HepG2 (cell line): ENCODE data around the gene LEPR. TPM values are rescaled to one million over a fixed set of nuclear protein-coding genes. Genes with fewer than 3 reads are reported as not detected.

ENCODE experiments used
- DNMT3B ChIP-seq: conservative IDR thresholded peaks from 2 replicates; pipeline ENCODE4 v1.6.1; 2016; ENCODE audit warnings: missing biosample characterization, control low read depth
- ETS1 ChIP-seq: sonication (generic); formaldehyde crosslinking; IDR thresholded peaks from 2 replicates; pipeline ENCODE4 v1.4.0; 2020; ENCODE audit warnings: missing genetic modification reagents
- GABPB1 ChIP-seq: IDR thresholded peaks from 2 replicates; pipeline ENCODE4 v1.6.1; 2016; ENCODE audit warnings: mild to moderate bottlenecking, missing genetic modification reagents, moderate library complexity, missing compliant biosample characterization
- GATAD1 ChIP-seq: IDR thresholded peaks from 2 replicates; pipeline ENCODE4 v1.6.1; 2016; ENCODE audit warnings: missing genetic modification reagents, missing compliant biosample characterization
- HMGXB3 ChIP-seq: sonication (generic); formaldehyde crosslinking; IDR thresholded peaks from 2 replicates; pipeline ENCODE4 v1.4.0; 2020; ENCODE audit warnings: missing genetic modification reagents, borderline replicate concordance
- MED13 ChIP-seq: sonication (generic); formaldehyde crosslinking; IDR thresholded peaks from 2 replicates; pipeline ENCODE4 v1.5.0; 2020; ENCODE audit warnings: missing genetic modification reagents
- PRDM10 ChIP-seq: sonication (generic); formaldehyde crosslinking; IDR thresholded peaks from 2 replicates; pipeline ENCODE4 v1.4.0; 2020; ENCODE audit warnings: low read depth, missing genetic modification reagents
- YY1 ChIP-seq: IDR thresholded peaks from 2 replicates; pipeline ENCODE4 v1.6.1; 2011; ENCODE audit warnings: low read length, low read depth, moderate library complexity, mild to moderate bottlenecking; ENCODE audit not compliant: insufficient read depth, insufficient replicate concordance
- ZBTB43 ChIP-seq: sonication (generic); formaldehyde crosslinking; conservative IDR thresholded peaks from 2 replicates; pipeline ENCODE4 v1.4.0; 2020; ENCODE audit warnings: missing genetic modification reagents
- ZMYM2 ChIP-seq: sonication (generic); formaldehyde crosslinking; IDR thresholded peaks from 2 replicates; pipeline ENCODE4 v1.8.0; 2022; ENCODE audit warnings: mild to moderate bottlenecking, missing genetic modification reagents
- ZNF44 ChIP-seq: sonication (generic); formaldehyde crosslinking; IDR thresholded peaks from 2 replicates; pipeline ENCODE4 v1.5.1; 2020; ENCODE audit warnings: mild to moderate bottlenecking, missing genetic modification reagents
- ZNF512 ChIP-seq: sonication (generic); formaldehyde crosslinking; IDR thresholded peaks from 2 replicates; pipeline ENCODE4 v1.4.0; 2020; ENCODE audit warnings: mild to moderate bottlenecking, missing genetic modification reagents
- ZNF616 ChIP-seq: sonication (generic); formaldehyde crosslinking; IDR thresholded peaks from 2 replicates; pipeline ENCODE4 v1.5.0; 2020; ENCODE audit warnings: low read depth, mild to moderate bottlenecking, missing genetic modification reagents
- ZNF674 ChIP-seq: sonication (generic); formaldehyde crosslinking; IDR thresholded peaks from 2 replicates; pipeline ENCODE4 v1.5.0; 2020; ENCODE audit warnings: low read depth, mild to moderate bottlenecking, missing genetic modification reagents
- ZSCAN29 ChIP-seq: sonication (generic); formaldehyde crosslinking; conservative IDR thresholded peaks from 2 replicates; pipeline ENCODE4 v1.4.0; 2020; ENCODE audit warnings: mild to moderate bottlenecking, missing genetic modification reagents
- ZZZ3 ChIP-seq: sonication (generic); formaldehyde crosslinking; IDR thresholded peaks from 2 replicates; pipeline ENCODE4 v1.4.0; 2020; ENCODE audit warnings: missing genetic modification reagents, mild to moderate bottlenecking, borderline replicate concordance
- polyA plus RNA-seq, 8 experiments: library from polyadenylated mRNA; depleted of rRNA in 3 of 8; stranded (reverse) in 7 of 8; unstranded in 1 of 8; fragments of >200 nt; fragmentation: Illumina TruSeq in 4 of 8; extraction: Trizol in 4 of 8; gene quantifications; 2 replicates each; pipeline versions ENCODE4 v1.2.1 to v1.2.3, GENCODE V29; 2011 to 2016; ENCODE audit warnings: low read depth in 4 of 8, missing spikeins in 1 of 8, mixed read lengths in 1 of 8; ENCODE audit not compliant: insufficient read depth in 1 of 8
- total RNA-seq, 5 experiments: library from RNA; depleted of rRNA; stranded (reverse); fragments of >200 nt; fragmentation: Illumina TruSeq; extraction: Trizol; gene quantifications; 2 replicates each; pipeline ENCODE4 v1.2.3, GENCODE V29; 2016; ENCODE audit warnings: low read depth in 1 of 5

Gene LEPR
- total and polyA plus RNA-seq, 2 of the 13 experiments (the other 11 are each of a cell fraction or from before 2014, with no cell fraction given) = 0.60 to 1.7 TPM

- TF ChIP-seq ZNF616 = no peak
- TF ChIP-seq ZZZ3 (CRISPR knock-in tag) = no peak
- TF ChIP-seq MED13 (CRISPR knock-in tag) = no peak
- TF ChIP-seq ZBTB43 = no peak
- no peak for TF ChIP-seq ETS1
- no peak for TF ChIP-seq ZMYM2 (CRISPR knock-in tag)
- TF ChIP-seq ZSCAN29 (CRISPR knock-in tag) = peak; percentile 82; the same call in 1 of the 2 replicates
- no peak for TF ChIP-seq ZNF44 (CRISPR knock-in tag)
- TF ChIP-seq ZNF674 (CRISPR knock-in tag) = no peak
- TF ChIP-seq YY1 = no peak
- TF ChIP-seq DNMT3B = no peak
- no peak for TF ChIP-seq ZNF512
- TF ChIP-seq HMGXB3 (CRISPR knock-in tag) = no peak
- no peak for TF ChIP-seq GABPB1 (CRISPR knock-in tag)
- no peak for TF ChIP-seq GATAD1 (CRISPR knock-in tag)
- TF ChIP-seq PRDM10 (CRISPR knock-in tag) = 0 out of 2 replicates have a peak, but pooled peaks have one; percentile 17
Measured at GRCh38 chr1:65419681-65420589, 533 bp upstream of the LEPR start (continued).
